C4-2B (cell line): ENCODE measurements around the gene SINHCAF.

Source experiments
- ZFX ChIP-seq: fragments of 450-650 bp; IDR thresholded peaks from 2 replicates; pipeline ENCODE4 v1.6.1; 2017
- TF ChIP-seq, protein P1 (sequence below): fragments of 450-650 bp; conservative IDR thresholded peaks from 2 replicates; pipeline ENCODE4 v1.5.1; 2017; ENCODE audit warnings: mild to moderate bottlenecking

GRCh38 chr12:31272607-31273225 lies 53.2 kb downstream of the SINHCAF start:
- TF ChIP-seq, protein P1, sequence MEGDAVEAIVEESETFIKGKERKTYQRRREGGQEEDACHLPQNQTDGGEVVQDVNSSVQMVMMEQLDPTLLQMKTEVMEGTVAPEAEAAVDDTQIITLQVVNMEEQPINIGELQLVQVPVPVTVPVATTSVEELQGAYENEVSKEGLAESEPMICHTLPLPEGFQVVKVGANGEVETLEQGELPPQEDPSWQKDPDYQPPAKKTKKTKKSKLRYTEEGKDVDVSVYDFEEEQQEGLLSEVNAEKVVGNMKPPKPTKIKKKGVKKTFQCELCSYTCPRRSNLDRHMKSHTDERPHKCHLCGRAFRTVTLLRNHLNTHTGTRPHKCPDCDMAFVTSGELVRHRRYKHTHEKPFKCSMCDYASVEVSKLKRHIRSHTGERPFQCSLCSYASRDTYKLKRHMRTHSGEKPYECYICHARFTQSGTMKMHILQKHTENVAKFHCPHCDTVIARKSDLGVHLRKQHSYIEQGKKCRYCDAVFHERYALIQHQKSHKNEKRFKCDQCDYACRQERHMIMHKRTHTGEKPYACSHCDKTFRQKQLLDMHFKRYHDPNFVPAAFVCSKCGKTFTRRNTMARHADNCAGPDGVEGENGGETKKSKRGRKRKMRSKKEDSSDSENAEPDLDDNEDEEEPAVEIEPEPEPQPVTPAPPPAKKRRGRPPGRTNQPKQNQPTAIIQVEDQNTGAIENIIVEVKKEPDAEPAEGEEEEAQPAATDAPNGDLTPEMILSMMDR, result no peak
- TF ChIP-seq ZFX, result no peak
